Measurements from ENCODE around the gene PALLD. TPM values are rescaled to one million over a fixed set of nuclear protein-coding genes. Genes with fewer than 3 reads are reported as not detected.
A peak's percentile ranks its signal among the peaks of the same experiment; 100 is the strongest.
"Not testable (repeated sequence)": the region's sequence is repeated elsewhere in the genome, so short reads cannot be mapped to it uniquely, and the experiment has no call there.

PALLD gene
- polyA plus RNA-seq, 4 donors: 179 to 246 (median 227) TPM

DNA sequence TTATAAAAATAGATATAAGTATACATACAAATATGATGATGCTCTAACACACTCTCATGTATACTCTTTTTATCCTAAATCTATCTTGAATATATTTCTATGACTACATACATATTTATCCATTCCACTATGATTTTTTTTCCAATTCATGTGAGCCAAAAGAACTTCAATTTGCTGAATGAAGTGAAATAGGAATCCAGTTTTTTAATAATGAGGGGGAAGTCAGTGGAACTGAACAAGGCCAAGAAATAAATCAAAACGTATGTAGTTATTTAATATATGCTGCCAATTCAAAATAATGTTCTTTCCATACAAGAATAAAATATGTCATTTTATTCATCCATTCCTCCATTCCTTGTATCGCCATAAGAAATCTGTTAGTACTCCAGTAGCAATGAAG, 6.1 kb upstream of the PALLD start:
- no peak for DNase-seq (ENCODE audit: low read depth in 4 of 4, low spot score in 3 of 4)

DNA sequence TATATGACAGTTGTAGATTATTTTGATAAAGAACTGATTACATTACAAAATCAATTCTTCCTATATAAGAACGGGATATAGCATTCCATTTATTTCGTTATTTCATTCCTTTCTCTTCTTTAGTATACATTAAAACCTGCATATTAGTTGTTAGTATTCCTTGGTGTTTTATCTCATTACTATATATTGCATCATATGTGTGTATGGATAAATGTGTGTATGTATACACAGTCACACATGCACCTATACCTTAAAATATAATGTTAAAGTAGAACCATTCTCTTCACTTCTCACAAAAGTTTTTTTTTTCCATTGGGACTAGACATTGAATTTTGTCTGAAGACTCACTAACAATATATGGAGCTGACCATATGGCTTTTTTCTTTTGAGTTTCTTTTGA, 5.3 kb upstream of the PALLD start:
- DNase-seq (ENCODE audit: low read depth in 4 of 4, low spot score in 3 of 4): no peak

DNA sequence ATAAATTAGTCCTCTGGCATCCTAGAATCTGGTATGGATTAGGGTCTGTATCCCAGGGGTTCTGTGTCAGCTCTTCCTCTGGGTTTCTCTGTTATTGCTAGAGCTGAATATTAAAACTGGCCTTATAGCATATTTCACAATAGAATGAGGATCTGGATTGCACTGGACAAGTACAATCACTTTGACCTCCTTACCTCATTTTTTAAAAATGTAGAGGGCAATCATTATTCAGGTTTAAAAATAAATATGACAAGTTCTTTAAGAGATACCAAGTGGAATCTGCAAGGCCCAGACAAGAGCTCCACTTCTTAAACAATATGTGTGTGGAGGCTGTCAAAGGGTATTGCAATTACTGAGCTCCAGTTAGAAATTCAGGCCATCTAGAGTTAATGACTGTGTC, 1.4 kb downstream of the PALLD start:
- DNase-seq (ENCODE audit: low read depth in 4 of 4, low spot score in 3 of 4): no peak

DNA sequence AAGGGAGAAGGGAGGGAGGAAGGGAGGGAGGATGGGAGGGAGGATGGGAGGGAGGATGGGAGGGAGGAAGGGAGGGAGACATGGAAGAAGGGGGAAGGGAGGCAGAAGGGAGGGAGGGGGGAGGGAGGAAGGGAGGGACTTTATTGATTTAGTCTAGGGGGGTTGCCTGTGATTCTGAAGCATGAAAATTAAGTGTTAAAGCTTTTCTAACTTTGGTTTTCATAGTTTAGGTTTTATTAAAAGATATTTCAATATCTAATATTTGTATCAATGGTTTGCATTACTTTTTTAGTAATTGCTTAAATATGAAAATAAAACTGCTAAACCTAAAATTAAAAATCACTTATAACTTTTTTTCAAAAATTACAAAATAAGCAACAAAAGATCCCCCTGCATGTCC, 2.4 kb downstream of the PALLD start:
- no peak for DNase-seq (ENCODE audit: low read depth in 4 of 4, low spot score in 3 of 4)

DNA sequence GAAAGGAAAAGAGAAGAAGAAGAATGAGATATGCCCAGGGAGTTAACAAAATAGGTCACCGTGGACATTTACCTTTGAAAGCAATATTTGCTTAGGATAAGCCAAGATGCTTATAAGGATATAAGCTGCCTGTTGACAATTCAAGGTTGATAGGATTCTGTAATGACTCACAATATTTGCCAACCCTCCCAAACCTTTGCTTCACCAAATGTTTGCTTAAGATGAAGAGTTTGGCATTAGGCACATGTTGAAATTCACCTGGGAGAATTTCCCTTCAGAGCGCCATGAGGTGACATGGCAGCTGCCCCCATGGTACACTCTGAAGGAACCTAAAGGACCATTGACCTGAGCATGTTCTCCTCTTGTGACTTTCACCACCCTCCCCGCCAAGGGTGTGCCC, 4.6 kb downstream of the PALLD start:
- no peak for DNase-seq (ENCODE audit: low read depth in 4 of 4, low spot score in 3 of 4)

DNA sequence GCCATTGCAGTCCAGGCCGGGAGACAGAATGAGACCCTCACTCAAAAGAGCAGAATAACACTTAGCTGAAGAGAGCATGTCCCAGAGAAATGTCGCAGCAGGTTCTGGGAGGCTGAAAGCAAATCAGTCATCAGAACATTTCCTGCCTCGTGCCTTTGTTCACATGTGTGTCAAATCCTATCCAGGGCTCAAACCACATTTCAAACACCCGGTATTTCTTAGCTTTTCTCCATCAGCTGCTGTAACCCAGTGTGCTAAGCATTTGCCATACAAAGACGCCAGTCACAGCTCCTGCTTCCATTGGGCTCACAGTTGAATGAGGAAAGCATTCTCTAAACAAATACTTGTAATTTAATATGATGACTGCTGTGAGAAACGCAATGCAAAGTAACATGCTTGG, 6.0 kb downstream of the PALLD start:
- DNase-seq (ENCODE audit: low read depth in 4 of 4, low spot score in 3 of 4): no peak

DNA sequence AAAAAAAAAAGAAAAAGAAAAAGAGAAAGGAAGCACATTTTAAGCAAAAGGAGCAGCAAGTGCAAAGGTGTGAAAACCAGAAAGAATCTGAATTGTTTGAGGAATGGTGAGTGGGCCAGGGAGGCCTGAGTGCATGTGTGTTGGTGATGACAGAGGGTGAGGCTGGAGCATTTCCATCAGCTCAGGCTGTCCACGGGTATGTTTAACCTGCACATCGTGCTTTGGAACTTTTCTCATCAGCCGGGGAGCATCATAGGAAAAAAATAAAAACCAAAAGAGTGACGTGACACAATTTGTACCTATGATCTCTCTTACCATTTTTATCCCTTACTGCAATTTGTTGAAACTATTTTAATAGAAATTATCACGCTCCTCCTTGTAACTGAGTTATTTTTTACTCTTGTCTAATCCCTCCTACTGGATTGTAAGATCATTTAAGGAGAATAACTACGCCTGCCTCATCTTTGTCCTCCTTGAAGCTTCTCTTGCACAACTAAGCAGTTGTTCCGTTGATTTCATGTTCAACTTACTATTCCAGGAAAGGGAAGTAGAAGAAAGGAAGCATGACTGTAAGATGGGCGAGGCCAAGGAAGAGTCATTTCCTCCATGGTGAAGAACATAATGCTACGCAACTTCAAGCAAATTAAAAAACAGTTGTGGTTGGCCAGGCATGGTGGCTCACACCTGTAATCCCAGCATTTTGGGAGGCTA, 7.0 kb downstream of the PALLD start:
- no peak for DNase-seq (ENCODE audit: low read depth in 4 of 4, low spot score in 3 of 4)

DNA sequence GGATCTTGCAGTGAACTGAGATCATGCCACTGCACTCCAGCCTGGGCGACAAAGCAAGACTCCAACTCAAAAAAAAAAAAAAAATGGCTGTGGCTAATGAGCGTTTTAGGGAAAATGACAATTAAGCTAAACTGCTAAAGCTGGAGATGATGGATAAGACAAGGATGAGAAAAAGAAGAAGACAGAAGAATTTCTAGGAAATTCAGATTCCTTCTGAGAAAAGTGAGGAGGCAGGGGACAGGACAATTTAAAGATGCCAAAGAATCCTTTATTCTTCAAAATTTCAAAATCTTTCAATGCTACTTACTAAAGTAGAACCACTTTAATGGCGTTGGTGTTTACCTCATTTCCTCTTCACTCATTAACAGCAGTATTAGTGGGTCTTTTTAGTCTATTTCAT, 7.7 kb downstream of the PALLD start:
- DNase-seq (ENCODE audit: low read depth in 4 of 4, low spot score in 3 of 4): no peak

DNA sequence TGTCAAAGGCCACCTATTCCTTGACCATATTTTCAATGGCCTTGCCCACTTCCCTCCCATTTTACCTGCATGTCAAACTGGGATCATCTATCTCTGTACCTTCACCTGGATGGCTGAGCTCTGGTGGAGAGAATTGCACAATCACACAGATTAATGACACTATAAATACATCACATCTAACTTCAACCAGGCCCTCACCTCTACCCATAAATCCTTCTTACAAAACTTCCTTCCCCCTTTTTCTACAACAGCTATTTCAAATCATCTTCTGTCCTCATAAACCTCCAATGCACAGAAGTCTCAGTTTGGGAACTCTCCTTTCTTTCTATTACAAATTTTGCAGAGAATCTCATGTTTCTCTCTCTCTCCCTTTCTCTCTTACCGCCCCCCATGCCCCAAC, 9.2 kb downstream of the PALLD start:
- DNase-seq (ENCODE audit: low read depth in 4 of 4, low spot score in 3 of 4): no peak

DNA sequence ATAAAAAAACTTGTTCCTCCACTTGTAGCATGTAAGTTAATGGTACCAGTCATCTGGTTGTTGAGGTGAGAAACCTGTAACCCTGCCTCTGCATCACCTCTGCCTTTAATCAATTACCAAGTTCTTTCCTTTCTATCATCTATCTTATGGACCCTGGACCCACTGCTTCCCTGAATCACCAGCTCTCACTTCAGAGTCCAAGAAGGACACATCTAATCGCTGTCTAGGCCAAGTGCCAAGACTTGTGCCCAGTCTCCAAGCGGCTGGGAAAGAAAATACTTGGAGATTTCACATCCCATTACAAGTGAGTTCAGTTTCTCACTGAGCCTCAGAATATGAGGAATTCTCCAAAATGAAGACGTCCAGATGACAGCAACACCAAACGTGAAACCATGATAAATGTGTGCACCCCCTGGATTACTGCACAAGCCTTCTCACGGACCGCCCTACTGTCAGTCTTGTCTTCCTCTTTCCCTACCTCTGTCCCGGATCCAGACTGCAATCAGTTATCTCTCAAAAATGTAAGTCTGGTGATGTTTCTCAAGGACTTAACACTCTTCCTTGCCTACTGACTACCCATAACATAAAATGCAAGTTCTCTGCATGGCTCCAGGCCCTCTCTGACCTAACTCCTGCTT, 10.4 kb downstream of the PALLD start:
- no peak for DNase-seq (ENCODE audit: low read depth in 4 of 4, low spot score in 3 of 4)

DNA sequence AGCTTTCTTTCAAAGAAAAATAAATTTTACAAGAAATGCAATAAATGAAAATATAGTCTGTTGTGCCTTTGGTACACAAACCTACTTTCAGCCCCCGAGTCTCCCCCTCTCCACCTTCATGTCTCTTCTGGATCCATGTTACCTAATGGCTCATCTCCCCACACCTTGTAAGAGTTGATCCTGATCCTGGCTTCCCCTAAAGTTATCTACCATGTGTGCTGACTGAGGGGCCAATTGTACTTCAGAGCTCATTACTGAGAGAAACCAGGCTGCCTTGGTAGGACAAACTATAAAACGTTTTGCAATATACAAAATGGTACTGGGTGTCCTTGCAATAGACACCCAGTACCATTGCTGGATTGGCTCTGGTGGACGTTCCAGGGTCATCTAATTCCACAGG, 11.8 kb downstream of the PALLD start:
- DNase-seq (ENCODE audit: low read depth in 4 of 4, low spot score in 3 of 4): no peak

DNA sequence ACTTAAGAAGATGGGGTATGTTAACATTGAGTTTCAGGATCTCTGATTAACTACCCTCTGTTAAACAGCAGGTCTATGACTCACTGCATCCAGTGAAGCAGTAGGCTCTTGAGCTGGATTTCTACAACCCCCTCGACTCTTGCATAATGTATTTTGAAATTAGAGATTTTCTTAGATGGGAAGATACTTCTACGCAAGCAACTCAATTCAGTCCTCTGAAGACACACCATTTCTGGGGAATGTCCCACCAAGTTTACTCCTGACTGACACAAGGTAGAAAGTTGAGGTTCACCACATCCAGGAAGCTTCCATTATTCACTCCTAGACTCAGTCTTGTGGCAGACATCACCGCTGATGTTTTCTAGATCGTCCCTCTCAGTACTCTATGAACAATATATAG, 12.9 kb downstream of the PALLD start:
- DNase-seq (ENCODE audit: low read depth in 4 of 4, low spot score in 3 of 4): no peak

DNA sequence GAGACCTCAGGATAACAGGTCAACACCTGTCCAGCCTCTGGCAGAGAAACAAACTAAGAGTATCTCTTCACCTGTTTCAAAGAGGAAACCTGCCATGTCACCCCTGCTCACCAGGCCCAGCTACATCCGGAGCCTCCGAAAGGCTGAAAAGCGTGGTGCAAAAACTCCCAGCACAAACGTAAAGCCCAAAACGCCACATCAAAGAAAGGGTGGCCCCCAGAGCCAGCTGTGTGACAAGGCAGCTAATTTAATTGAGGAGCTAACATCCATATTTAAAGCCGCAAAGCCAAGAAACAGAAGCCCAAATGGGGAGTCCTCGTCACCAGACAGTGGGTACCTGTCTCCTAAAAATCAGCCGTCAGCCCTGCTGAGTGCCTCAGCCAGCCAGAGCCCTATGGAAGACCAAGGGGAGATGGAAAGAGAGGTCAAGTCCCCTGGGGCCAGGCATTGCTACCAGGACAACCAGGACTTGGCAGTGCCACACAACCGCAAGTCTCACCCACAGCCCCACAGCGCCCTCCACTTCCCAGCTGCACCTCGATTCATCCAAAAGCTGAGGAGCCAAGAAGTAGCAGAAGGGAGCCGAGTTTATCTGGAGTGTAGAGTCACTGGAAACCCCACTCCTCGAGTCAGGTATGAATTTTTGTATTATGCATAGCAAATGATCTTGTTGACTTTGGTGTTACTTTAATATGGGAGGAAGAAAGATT, 15.1 kb downstream of the PALLD start:
- no peak for DNase-seq (ENCODE audit: low read depth in 4 of 4, low spot score in 3 of 4)

DNA sequence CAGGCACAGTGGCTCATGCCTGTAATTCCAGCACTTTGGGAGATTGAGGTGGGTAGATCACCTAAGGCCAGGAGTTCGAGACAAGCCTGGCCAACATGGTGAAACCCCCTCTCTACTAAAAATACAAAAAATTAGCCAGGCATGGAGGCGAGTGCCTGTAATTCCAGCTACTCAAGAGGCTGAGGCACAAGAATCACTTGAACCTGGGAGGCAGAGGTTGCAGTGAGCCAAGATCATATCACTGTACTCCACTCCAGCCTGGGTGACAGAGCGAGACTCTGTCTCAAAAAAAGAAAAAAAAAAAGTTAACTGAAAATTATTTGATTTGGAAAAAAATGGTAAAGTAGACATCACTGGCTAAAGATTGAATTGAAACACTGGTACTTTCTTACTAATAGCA, 17.0 kb downstream of the PALLD start:
- not testable (repeated sequence) for DNase-seq (ENCODE audit: low read depth in 4 of 4, low spot score in 3 of 4)

DNA sequence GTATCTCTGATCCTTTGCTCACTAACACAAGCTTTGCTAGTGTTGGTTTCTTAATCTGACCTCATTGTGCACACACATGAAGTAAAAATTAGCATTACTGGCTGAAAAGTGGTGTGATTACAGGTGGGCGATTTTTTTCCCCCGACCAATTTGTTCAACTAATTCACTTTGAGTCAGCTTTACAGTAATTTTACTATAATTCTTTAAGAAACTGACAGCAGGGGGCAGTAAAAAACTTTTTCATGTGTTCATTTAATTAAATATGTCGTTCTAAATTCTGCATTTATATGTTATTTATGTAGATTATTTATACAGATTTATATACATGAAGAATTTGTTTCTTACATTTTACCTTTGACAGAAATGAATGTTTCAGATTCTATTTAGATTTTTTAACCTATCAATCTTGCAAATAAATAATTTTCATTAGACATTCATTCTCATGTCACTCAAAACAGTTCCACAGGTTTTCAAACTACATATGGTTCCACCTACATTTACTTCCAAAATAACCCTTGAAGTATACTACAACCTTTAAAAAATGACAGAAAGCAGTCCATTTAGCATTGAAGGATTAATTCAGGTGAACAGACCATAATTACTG, 17.5 kb downstream of the PALLD start:
- peak in 3 of 4 donors; percentile 15 to 25 (median 22) for DNase-seq (ENCODE audit: low read depth in 4 of 4, low spot score in 3 of 4)

DNA sequence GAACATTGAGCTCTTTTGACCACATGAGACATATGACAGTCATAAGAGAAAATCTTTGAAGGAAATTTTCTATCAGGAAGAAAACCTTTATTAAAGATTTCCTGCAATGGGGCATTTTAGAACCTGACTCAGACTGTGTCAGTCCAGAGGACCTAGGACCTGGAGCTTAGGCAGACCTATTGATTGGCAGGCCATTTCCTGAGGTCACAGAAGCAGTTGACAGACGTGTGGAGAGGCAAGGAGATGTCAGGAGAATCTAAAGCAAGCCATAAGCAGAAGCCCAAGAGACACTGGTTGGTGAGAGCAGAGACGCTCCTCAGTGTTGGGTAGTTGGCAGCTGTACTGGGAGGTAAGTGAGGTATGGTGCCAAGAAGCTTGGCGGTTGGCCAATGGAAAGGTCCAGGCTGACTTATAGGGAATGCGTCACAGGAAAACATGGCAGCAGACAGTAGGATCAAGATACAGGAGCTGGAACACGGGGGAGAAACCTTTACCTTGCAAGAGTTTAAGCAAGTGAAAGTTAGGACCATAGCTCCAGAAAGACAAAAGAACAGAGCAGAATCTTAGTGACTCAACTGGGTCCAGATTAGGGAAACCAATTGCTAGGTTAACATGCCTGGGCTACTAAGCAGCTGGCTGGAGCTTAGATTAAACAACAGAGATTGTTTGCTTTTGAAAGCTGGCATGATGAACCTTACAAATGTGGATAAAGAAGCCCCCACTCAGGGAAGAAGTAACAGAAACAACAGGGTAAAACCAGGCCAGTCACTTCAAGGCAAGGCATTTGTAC, 18.6 kb downstream of the PALLD start:
- no peak for DNase-seq (ENCODE audit: low read depth in 4 of 4, low spot score in 3 of 4)

DNA sequence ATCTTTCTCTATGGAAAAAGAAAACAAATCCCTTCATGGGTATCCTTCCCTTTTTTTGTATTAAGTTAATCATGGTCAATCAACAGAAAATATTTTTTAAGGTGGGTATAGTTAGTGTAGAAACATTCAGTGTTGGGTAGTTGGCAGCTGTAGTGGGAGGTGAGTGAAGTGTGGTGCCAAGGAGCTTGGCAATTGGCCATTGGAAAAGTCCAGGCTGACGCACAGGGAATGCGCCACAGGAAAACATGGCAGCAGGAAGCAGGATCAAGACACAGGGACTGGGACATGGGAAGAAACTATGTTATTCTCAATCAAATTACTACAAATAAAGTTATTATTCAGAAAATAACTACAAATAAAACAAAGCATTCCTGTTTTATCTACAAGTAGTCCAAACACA, 20.0 kb downstream of the PALLD start:
- no peak for DNase-seq (ENCODE audit: low read depth in 4 of 4, low spot score in 3 of 4)

DNA sequence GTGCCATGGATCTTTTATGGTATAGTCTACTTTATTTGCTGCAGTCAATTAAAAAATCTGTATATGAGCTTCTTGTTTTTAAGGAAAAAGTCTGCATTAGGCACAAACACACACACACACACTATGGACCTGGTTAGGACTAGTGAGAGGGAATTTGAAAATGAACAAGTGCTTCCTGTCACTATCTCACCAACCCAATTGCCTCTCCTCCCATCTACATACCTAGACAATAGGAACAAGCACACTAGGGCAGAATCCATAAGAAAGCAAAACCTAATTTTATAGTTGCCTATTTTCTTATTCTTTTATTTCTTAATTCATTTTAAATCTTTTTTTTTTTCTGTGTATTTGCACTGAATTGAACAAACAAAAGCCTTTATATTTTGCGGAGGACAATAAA, 22.7 kb downstream of the PALLD start:
- DNase-seq (ENCODE audit: low read depth in 4 of 4, low spot score in 3 of 4): no peak

DNA sequence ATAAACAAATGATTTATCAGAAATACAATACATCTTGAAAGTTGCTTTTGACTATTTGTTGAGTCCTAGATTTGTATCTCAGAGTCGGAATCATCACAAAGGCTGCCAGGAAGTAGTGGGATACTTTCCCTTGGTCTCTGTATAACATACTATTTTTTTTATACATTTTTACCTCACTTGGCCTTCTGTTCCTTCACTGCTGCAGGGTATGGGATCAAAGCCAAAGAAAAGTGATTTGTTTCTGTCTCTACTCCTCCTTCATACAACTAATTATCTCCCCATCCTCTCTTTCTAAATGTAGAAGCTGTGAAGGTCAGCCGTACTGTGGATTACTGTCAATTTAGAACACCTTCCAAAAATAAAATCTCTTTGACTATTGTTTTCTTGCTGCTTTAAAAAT, 24.9 kb downstream of the PALLD start:
- no peak for DNase-seq (ENCODE audit: low read depth in 4 of 4, low spot score in 3 of 4)

DNA sequence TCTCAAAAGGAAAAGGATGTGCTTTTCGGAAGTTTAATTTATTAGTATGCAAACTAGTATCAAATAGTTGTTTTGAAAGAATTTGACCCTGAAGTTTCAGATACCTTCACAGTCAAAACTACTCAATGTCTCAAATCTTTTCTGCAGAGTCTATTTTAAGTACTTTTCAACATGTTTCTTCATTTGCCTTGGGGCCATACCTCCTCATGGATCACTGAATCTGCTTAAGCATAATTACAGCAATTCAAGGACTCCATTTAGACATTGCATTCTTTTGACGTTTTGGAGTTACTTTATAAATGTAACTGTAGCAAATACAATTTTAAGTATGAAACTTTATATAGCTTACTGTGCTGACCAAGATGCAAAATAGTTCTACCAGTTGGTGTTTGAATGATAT, 25.5 kb downstream of the PALLD start:
- no peak for DNase-seq (ENCODE audit: low read depth in 4 of 4, low spot score in 3 of 4)
